ENCODE data around the gene RCC1. TPM values are rescaled to one million over a fixed set of nuclear protein-coding genes. Genes with fewer than 3 reads are reported as not detected.
A peak's percentile ranks its signal among the peaks of the same experiment; 100 is the strongest.

The RCC1 gene
- total RNA-seq, 1 experiment from 2014 or later, result 103 TPM

- no peak for TF ChIP-seq ATF6 (CRISPR knock-in tag; IDR thresholded peaks at IDR 0.05)
- TF ChIP-seq ZNF219 (CRISPR knock-in tag; IDR thresholded peaks at IDR 0.05; ENCODE audit: borderline replicate concordance), result no peak
- TF ChIP-seq, protein P1, sequence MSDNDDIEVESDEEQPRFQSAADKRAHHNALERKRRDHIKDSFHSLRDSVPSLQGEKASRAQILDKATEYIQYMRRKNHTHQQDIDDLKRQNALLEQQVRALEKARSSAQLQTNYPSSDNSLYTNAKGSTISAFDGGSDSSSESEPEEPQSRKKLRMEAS (CRISPR knock-in tag; IDR thresholded peaks at IDR 0.05), result no peak
- TF ChIP-seq, protein P2, sequence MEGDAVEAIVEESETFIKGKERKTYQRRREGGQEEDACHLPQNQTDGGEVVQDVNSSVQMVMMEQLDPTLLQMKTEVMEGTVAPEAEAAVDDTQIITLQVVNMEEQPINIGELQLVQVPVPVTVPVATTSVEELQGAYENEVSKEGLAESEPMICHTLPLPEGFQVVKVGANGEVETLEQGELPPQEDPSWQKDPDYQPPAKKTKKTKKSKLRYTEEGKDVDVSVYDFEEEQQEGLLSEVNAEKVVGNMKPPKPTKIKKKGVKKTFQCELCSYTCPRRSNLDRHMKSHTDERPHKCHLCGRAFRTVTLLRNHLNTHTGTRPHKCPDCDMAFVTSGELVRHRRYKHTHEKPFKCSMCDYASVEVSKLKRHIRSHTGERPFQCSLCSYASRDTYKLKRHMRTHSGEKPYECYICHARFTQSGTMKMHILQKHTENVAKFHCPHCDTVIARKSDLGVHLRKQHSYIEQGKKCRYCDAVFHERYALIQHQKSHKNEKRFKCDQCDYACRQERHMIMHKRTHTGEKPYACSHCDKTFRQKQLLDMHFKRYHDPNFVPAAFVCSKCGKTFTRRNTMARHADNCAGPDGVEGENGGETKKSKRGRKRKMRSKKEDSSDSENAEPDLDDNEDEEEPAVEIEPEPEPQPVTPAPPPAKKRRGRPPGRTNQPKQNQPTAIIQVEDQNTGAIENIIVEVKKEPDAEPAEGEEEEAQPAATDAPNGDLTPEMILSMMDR (IDR thresholded peaks at IDR 0.05), result no peak
- no peak for TF ChIP-seq ZNF671 (CRISPR knock-in tag; IDR thresholded peaks at IDR 0.05)
- TF ChIP-seq ARID4B (CRISPR knock-in tag; IDR thresholded peaks at IDR 0.05; ENCODE audit: borderline replicate concordance), result no peak
- TF ChIP-seq SMAD4 (CRISPR knock-in tag; IDR thresholded peaks at IDR 0.05), result no peak
- peak; percentile 28; the same call in 1 of the 2 replicates for TF ChIP-seq NFE2L1 (CRISPR knock-in tag; IDR thresholded peaks at IDR 0.05)
- no peak for TF ChIP-seq E2F4 (CRISPR knock-in tag; IDR thresholded peaks at IDR 0.05; ENCODE audit: borderline replicate concordance, low read depth)
- 0 out of 2 replicates have a peak, but pooled peaks have one; percentile 64 for TF ChIP-seq MLX (CRISPR knock-in tag; IDR thresholded peaks at IDR 0.05)
- TF ChIP-seq GTF2I (CRISPR knock-in tag; conservative IDR thresholded peaks at IDR 0.05), result no peak
- TF ChIP-seq TEAD1 (CRISPR knock-in tag; IDR thresholded peaks at IDR 0.05), result no peak; the same call in 1 of the 2 replicates
- no peak for TF ChIP-seq ZNF121 (CRISPR knock-in tag; IDR thresholded peaks at IDR 0.05)
- TF ChIP-seq RORB (CRISPR knock-in tag; IDR thresholded peaks at IDR 0.05), result no peak
- no peak for TF ChIP-seq ZNF416 (CRISPR knock-in tag; IDR thresholded peaks at IDR 0.05)
- no peak for TF ChIP-seq ZNF317 (CRISPR knock-in tag; IDR thresholded peaks at IDR 0.05; ENCODE audit: borderline replicate concordance, low read depth)
- no peak for TF ChIP-seq OVOL2 (CRISPR knock-in tag; IDR thresholded peaks at IDR 0.05; ENCODE audit: borderline replicate concordance)
- 0 out of 2 replicates have a peak, but pooled peaks have one; percentile 40 for TF ChIP-seq AFF4 (CRISPR knock-in tag; IDR thresholded peaks at IDR 0.05; ENCODE audit: borderline replicate concordance)
- TF ChIP-seq, protein P3, sequence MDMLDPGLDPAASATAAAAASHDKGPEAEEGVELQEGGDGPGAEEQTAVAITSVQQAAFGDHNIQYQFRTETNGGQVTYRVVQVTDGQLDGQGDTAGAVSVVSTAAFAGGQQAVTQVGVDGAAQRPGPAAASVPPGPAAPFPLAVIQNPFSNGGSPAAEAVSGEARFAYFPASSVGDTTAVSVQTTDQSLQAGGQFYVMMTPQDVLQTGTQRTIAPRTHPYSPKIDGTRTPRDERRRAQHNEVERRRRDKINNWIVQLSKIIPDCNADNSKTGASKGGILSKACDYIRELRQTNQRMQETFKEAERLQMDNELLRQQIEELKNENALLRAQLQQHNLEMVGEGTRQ (CRISPR knock-in tag; IDR thresholded peaks at IDR 0.05), result no peak
- TF ChIP-seq MYBL2 (CRISPR knock-in tag; IDR thresholded peaks at IDR 0.05), result no peak
- TF ChIP-seq EMX1 (CRISPR knock-in tag; IDR thresholded peaks at IDR 0.05), result 0 out of 2 replicates have a peak, but pooled peaks have one; percentile 34
- TF ChIP-seq ZNF263 (CRISPR knock-in tag; IDR thresholded peaks at IDR 0.05; ENCODE audit: low read depth), result no peak
Observed at GRCh38 chr1:28577052-28577678, 71.3 kb downstream of the RCC1 start (continued).
